Measurements from ENCODE around the gene SLC39A11. TPM values are rescaled to one million over a fixed set of nuclear protein-coding genes. Genes with fewer than 3 reads are reported as not detected.

The SLC39A11 gene
- total and polyA plus RNA-seq, 4 donors = 18.9 to 44.9 (median 28.2) TPM

GRCh38 chr17:73100363-73100762 is 7.9 kb upstream of the SLC39A11 start:
- Histone ChIP-seq H3K9ac (ENCODE audit: low read depth in 1 of 2, low read length in 2 of 2) (no peak overlapping the region), H3K4me1 (ENCODE audit: control insufficient read depth in 4 of 4, insufficient read depth in 4 of 4, low read length in 3 of 4) (no peaks in the 10 kb centered on the region), H3K36me3 (ENCODE audit: control insufficient read depth in 4 of 4, insufficient read depth in 3 of 4, low read depth in 1 of 4, low read length in 3 of 4) (no peaks in the 10 kb centered on the region), H3K4me3 (ENCODE audit: low read depth in 1 of 3, low read length in 3 of 3) (no peak overlapping the region), H3K27me3 (ENCODE audit: control insufficient read depth in 4 of 4, insufficient read depth in 4 of 4, low read length in 3 of 4) (no peaks in the 10 kb centered on the region), H3K9me3 (ENCODE audit: control insufficient read depth in 4 of 4, low read length in 3 of 4) (no peaks in the 10 kb centered on the region), H3K27ac (ENCODE audit: low read depth in 1 of 2, low read length in 2 of 2) (no peak overlapping the region)
- no peak for DNase-seq (ENCODE audit: low spot score)
- 94% methylated on average over 2 of the region's 2 CpGs for WGBS
- TF ChIP-seq FOXA1 (IDR thresholded peaks at IDR 0.05) (no peak), ZBTB33 (IDR thresholded peaks at IDR 0.05) (no peak), JUND (IDR thresholded peaks at IDR 0.05) (no peak), HNF4A (conservative IDR thresholded peaks at IDR 0.05) (no peak), RXRA (IDR thresholded peaks at IDR 0.05) (no peak), SP1 (IDR thresholded peaks at IDR 0.05) (no peak), TAF1 (conservative IDR thresholded peaks at IDR 0.05) (no peak), HNF4G (IDR thresholded peaks at IDR 0.05) (no peak), GABPA (IDR thresholded peaks at IDR 0.05 in 1 of 2, conservative IDR thresholded peaks at IDR 0.05 in 1 of 2) (no peak), FOXA2 (IDR thresholded peaks at IDR 0.05) (no peak), REST (IDR thresholded peaks at IDR 0.05) (no peak), CTCF (IDR thresholded peaks at IDR 0.05; ENCODE audit: low read depth, low read length, missing input control) (no peak), RAD21 (IDR thresholded peaks at IDR 0.05) (no peak), MAX (IDR thresholded peaks at IDR 0.05) (no peak), NR2F2 (IDR thresholded peaks at IDR 0.05) (no peak), ATF3 (IDR thresholded peaks at IDR 0.05) (no peak)

- Histone ChIP-seq H3K27me3 (ENCODE audit: control insufficient read depth in 4 of 4, insufficient read depth in 4 of 4, low read length in 3 of 4) (no peaks in the 10 kb centered on the region), H3K9me3 (ENCODE audit: control insufficient read depth in 4 of 4, low read length in 3 of 4) (no peaks in the 10 kb centered on the region), H3K36me3 (ENCODE audit: control insufficient read depth in 4 of 4, insufficient read depth in 3 of 4, low read depth in 1 of 4, low read length in 3 of 4) (no peaks in the 10 kb centered on the region), H3K4me1 (ENCODE audit: control insufficient read depth in 4 of 4, insufficient read depth in 4 of 4, low read length in 3 of 4) (no peaks in the 10 kb centered on the region), H3K9ac (ENCODE audit: low read depth in 1 of 2, low read length in 2 of 2) (no peak overlapping the region), H3K27ac (ENCODE audit: low read depth in 1 of 2, low read length in 2 of 2) (no peak overlapping the region), H3K4me3 (ENCODE audit: low read depth in 1 of 3, low read length in 3 of 3) (no peak overlapping the region)
- 72% methylated on average over 10 of the region's 10 CpGs for WGBS
- DNase-seq (ENCODE audit: low spot score) = no peak
- TF ChIP-seq YY1 (IDR thresholded peaks at IDR 0.05) = no peak
- TF ChIP-seq REST (IDR thresholded peaks at IDR 0.05) = no peak
- no peak for TF ChIP-seq NR2F2 (IDR thresholded peaks at IDR 0.05)
- no peak for TF ChIP-seq ZBTB33 (IDR thresholded peaks at IDR 0.05)
- no peak for TF ChIP-seq SP1 (IDR thresholded peaks at IDR 0.05)
- no peak for TF ChIP-seq RXRA (IDR thresholded peaks at IDR 0.05)
- no peak for TF ChIP-seq HNF4A (conservative IDR thresholded peaks at IDR 0.05)
- no peak for TF ChIP-seq ATF3 (IDR thresholded peaks at IDR 0.05)
- no peak for TF ChIP-seq TAF1 (conservative IDR thresholded peaks at IDR 0.05)
- TF ChIP-seq FOXA1 (IDR thresholded peaks at IDR 0.05) = no peak
- no peak for TF ChIP-seq FOXA2 (IDR thresholded peaks at IDR 0.05)
- TF ChIP-seq MAX (IDR thresholded peaks at IDR 0.05) = no peak
- TF ChIP-seq RAD21 (IDR thresholded peaks at IDR 0.05) = no peak
- TF ChIP-seq JUND (IDR thresholded peaks at IDR 0.05) = no peak
Measured at GRCh38 chr17:73099511-73099910, 7.0 kb upstream of the SLC39A11 start.
